HepG2 (cell line): ENCODE measurements around the gene GNG4.

Experiments
- JUND ChIP-seq: sonication (generic); formaldehyde crosslinking; IDR thresholded peaks from 2 replicates; pipeline ENCODE4 v1.8.0; 2022; ENCODE audit warnings: mild to moderate bottlenecking, missing genetic modification reagents
- TF ChIP-seq, protein P1 (sequence below): sonication (generic); formaldehyde crosslinking; IDR thresholded peaks from 2 replicates; pipeline ENCODE4 v1.4.0; 2020; ENCODE audit warnings: missing genetic modification reagents

DNA sequence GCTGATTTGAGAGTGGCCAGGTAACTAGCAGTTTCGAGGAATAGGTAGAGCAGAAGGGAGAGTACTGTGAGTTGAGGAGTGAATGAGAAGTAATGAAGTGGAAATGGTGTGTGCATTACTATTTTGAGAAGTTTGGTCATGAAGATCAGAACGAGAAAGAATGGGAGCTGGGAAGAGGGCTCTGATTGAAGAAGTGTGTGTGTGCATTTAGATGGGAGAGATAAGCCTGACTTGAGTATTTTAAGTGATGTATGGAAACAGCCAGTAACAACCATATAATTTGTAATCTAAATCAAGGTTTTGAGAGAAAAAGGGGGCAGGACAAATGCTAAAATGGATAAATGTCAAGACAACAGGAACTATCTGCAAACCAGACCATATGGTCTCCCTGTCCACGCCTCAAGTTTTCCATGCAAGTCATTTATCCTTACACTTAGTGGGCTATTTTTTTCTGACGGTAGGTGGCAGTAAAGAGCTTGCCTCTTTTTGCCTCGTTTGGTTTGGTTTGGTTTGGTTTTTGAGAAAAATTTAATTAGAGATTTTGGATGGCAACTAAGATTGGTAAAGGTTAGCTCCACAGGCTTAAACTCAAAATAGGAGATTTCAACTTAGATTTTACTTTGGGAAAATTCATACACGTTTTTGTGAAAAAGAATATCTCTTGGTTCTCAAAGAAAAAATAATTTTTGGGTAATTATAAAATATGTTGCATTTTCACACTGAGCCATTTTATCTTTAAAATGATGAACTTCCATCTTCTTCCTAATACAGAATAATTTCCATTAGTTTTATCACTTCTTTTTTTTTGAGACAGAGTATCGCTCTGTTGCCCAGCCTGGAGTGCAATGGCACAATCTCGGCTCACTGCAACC lies 135.9 kb downstream of the GNG4 start:
- no peak for TF ChIP-seq JUND
- TF ChIP-seq, protein P1, sequence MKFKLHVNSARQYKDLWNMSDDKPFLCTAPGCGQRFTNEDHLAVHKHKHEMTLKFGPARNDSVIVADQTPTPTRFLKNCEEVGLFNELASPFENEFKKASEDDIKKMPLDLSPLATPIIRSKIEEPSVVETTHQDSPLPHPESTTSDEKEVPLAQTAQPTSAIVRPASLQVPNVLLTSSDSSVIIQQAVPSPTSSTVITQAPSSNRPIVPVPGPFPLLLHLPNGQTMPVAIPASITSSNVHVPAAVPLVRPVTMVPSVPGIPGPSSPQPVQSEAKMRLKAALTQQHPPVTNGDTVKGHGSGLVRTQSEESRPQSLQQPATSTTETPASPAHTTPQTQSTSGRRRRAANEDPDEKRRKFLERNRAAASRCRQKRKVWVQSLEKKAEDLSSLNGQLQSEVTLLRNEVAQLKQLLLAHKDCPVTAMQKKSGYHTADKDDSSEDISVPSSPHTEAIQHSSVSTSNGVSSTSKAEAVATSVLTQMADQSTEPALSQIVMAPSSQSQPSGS (CRISPR knock-in tag) = no peak
